ENCODE results near the gene WDR59.
"Not testable (repeated sequence)": the region's sequence is repeated elsewhere in the genome, so short reads cannot be mapped to it uniquely, and the experiment has no call there.

WDR59 gene

DNA sequence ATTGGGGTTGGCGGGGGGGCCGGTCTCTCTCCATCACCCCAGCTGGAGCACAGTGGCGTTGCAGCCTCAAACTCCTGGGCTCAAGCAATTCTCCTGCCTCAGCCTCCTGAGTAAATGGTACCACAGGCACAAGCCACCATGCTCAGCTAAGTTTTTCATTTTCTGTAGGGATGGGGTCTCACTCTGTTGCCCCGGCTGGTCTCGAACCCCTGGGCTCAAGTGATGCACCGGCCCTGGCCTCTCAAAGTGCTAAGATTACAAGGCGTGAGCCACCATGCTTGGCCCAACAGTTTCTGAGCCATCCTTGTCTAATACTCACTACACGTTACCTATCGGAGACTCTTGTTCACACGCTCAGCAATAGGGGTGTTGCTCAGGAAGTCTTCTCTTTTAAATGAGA is 11.6 kb downstream of the WDR59 start:
- DNase-seq (ENCODE audit: low read depth), result no peak

DNA sequence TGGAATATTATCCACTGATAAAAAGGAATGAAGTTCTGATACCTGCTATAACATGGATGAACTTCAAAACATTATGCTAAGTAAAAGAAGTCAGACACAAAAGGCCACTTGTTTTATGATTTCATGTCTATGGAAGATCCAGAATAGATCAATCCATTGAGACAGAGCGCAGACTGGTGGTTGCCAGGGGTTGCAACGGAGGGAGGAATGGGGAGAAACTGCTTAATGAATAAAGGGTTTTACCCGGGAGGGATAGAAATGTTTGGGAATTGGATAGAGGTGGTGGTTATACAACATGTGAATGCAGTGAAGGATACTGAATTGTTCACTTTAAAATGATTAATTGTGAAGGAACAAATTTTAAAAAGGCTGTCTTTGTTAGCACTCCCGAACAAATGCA is 30.2 kb downstream of the WDR59 start:
- DNase-seq (ENCODE audit: low read depth), result no peak

GRCh38 chr16:74951681-74952080 is 33.2 kb downstream of the WDR59 start:
- no peak for DNase-seq (ENCODE audit: low read depth)

GRCh38 chr16:74951206-74951605 is 33.7 kb downstream of the WDR59 start:
- DNase-seq (ENCODE audit: low read depth), result no peak

GRCh38 chr16:74950511-74950910 is 34.4 kb downstream of the WDR59 start:
- no peak for DNase-seq (ENCODE audit: low read depth)

DNA sequence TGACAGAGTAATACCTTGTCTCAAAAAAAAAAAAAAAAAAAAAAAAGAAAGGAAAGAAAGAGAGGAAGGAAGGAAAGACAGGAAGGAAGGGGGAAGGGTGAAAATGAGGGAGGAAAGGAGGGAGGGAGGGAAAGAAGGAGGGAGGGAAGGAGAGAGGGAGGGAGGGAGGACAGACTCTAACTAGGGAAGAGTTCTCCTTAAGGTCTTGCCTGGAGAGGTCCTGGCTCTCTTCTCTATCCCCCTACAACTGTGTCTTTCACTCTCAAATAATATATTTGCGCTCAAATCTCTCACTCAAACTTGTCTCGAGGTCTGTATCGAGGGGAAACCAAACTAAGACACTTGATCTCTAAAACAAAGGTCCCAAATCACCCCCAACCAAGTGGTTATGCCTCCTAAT is 35.6 kb downstream of the WDR59 start:
- DNase-seq (ENCODE audit: low read depth), result no peak

GRCh38 chr16:74944466-74944865 is 40.5 kb downstream of the WDR59 start:
- no peak for DNase-seq (ENCODE audit: low read depth)

- DNase-seq (ENCODE audit: low read depth), result peak; percentile 20
Observed at GRCh38 chr16:74942977-74943918, 41.7 kb downstream of the WDR59 start.

GRCh38 chr16:74942566-74942965 is 42.4 kb downstream of the WDR59 start:
- no peak for DNase-seq (ENCODE audit: low read depth)

DNA sequence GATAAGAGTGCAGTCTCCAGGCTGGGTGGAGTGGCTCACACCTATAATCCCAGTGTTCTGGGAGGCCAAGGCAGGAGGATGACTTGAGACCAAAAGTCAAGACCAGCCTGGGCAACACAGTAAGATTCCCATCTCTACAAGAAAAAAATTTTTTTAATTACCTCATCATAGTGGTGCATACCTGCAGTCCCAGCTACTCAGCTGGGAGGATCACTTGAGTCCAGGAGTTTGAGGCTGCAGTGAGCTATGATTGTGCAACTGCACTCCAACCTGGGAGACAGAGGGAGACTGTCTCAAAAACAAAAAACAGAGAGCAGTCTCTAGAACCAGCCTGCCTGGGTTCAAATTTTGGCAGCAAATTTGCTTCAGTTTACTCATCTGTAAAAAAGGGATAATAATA is 45.2 kb downstream of the WDR59 start:
- no peak for DNase-seq (ENCODE audit: low read depth)

DNA sequence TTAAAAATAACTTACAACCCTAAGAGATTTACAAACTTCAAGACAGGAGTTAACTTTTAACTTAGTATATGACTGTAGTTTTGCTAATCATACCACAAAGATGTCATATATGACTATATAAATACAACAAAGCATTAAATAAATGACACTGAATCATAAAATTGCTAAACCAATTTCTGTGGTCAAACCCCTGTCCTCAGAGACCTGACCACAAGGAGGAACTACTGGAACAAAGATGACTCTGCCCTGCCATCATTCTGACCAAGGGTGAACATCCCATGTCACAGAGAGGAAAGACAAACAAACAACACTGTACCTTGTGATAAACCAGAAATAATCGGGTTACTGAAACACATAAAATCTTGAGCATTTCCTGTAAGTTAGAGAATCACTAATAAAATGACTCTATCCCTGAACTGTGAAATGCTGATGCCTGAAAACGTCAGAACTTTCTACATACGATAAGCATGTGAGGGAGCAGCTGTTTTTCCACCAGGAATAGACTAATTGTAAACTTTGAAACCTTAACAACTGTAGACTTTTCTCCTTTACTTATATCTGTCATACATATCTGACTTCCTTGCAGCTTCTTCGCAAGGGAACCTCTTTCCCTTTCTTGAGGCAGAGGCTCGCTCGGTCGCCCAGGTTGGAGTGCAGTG is 47.9 kb downstream of the WDR59 start:
- DNase-seq (ENCODE audit: low read depth), result peak; percentile 41

DNA sequence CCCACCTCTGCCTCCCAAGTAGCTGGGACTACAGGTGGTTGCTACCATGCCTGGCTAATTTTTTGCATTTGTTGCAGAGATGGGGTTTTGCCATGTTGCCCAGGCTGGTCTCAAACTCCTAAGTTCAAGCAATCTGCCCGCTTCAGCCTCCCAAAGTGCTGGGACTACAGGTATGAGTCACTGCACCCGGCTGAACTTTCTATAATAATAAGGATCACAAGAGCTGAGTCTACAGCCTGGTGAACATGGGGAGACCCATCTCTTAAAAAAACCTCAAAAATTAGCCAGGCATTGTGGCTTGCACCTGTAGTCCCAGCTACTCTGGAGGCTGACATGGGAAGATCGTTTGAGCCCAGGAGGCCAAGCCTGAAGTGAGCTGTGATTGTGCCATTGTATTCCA is 53.5 kb downstream of the WDR59 start:
- DNase-seq (ENCODE audit: low read depth), result no peak

- no peak for DNase-seq (ENCODE audit: low read depth)
Observed at GRCh38 chr16:74929636-74930035, 55.3 kb downstream of the WDR59 start.

DNA sequence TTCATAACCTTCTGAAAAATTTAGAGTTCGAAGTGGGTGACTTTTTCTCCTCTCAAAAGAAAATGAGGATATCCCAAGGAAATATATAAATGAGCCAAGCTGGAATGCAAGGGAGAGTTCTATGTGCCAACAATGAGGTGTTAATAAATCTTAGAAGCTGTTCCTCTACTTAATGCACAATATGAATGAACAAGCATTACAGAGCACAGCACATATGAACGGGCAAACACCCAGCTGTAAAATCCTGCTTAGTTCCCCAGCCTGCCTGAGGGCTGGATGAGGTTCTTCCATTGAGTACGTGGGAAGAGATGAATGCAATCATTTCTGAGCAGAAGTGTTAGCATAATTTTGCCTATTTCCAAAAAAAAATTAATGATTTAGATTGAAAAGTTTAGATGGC is 58.1 kb downstream of the WDR59 start:
- no peak for DNase-seq (ENCODE audit: low read depth)

DNA sequence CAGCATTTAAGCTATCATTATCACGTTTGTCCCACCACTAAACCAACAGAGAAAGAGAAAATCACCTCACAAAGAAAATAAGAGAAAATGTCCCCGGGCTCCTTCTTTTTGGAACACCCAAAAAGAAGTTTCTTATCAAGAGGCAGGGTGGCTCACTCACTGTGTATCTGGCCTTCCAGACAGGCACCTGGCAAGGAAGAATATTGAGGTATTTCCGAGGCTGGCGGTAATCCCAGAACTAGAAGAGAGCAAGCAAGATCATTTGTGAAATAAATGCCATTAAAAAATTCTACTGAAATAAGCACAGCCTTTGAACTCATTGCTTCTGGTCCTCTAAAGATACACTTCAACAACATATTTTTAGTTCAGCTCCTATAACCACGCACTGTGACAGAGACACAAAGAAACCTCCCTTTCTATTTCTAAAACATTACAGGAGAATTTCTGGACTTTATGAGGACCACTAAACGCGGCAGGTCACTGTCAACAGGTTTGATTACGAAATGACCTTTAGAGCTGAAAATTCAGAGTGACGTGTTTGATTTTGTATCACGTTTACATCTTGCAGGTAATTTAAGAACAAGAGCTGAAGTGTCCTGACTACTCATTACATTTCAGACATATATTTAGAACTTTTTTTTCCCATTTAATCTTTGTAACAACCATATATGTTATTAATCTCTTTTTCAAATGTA is 61.0 kb downstream of the WDR59 start:
- DNase-seq (ENCODE audit: low read depth), result no peak

GRCh38 chr16:74922150-74923138 is 62.5 kb downstream of the WDR59 start:
- DNase-seq (ENCODE audit: low read depth), result no peak

GRCh38 chr16:74921051-74921450 is 63.9 kb downstream of the WDR59 start:
- no peak for DNase-seq (ENCODE audit: low read depth)

- DNase-seq (ENCODE audit: low read depth), result no peak
Observed at GRCh38 chr16:74909665-74910064, 75.3 kb downstream of the WDR59 start.

DNA sequence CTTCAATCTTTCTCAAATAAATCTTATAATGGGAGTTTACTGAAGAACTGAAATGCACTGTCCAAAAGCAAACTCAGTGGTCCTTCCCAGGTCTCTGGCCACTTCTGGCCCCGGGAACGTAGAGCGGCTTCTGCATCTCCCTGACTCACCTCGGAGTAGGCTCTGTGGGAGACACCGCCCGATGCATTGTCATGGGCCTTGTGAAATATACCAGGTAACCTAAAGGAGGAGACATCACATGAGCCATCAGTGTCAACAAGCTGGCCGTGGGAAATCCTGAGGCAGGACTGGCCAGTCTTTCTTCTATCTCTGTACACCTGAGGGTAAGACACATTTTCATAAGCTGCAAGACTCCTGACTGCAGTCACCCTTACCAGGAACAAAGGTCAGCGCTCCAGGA is 76.2 kb downstream of the WDR59 start:
- DNase-seq (ENCODE audit: low read depth), result not testable (repeated sequence)

GRCh38 chr16:74903901-74904678 is 80.8 kb downstream of the WDR59 start:
- no peak for DNase-seq (ENCODE audit: low read depth)

DNA sequence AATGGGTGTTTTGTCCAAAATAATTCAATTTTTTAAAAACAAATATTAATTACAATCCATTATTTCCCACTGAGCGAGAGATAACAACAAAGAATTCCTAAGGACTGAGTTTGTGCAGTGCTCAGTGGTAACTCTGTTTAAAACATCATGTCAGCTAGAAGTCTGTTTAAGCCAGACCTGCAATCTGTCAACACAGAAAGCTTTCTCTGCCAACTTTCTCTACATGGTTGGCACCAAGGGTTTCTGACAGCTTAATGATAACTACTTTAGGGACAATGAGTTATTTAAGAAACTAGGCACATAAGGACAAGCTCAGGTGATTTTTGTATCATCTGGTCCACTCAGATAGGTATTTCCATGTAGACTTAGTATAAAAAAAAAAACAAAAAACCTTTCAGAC is 81.8 kb downstream of the WDR59 start:
- DNase-seq (ENCODE audit: low read depth), result no peak

Data from CMK (cell line).